Esophagus squamous epithelium (tissue), 4 donors: Measurements from ENCODE around the gene SEMA5B.

Experiments
- POLR2A ChIP-seq, 4 donors: fragments of 450-650 bp; IDR thresholded peaks; one replicate each; pipeline ENCODE4 v1.6.1; 2017; ENCODE audit warnings: antibody characterized with exemption in 4 of 4, mild to moderate bottlenecking in 4 of 4, moderate library complexity in 3 of 4
- TF ChIP-seq, protein P1 (sequence below), 6 experiments: fragments of 450-650 bp in 4 of 6; fragments of 200-600 bp in 2 of 6; sonication (generic) in 2 of 6; IDR thresholded peaks; one replicate each; pipeline ENCODE4 v1.5.1; 2016 to 2019; ENCODE audit warnings: antibody characterized with exemption in 6 of 6, mild to moderate bottlenecking in 4 of 6, moderate library complexity in 4 of 6

GRCh38 chr3:122940628-122941086, 86.9 kb downstream of the SEMA5B start:
- TF ChIP-seq, protein P1, sequence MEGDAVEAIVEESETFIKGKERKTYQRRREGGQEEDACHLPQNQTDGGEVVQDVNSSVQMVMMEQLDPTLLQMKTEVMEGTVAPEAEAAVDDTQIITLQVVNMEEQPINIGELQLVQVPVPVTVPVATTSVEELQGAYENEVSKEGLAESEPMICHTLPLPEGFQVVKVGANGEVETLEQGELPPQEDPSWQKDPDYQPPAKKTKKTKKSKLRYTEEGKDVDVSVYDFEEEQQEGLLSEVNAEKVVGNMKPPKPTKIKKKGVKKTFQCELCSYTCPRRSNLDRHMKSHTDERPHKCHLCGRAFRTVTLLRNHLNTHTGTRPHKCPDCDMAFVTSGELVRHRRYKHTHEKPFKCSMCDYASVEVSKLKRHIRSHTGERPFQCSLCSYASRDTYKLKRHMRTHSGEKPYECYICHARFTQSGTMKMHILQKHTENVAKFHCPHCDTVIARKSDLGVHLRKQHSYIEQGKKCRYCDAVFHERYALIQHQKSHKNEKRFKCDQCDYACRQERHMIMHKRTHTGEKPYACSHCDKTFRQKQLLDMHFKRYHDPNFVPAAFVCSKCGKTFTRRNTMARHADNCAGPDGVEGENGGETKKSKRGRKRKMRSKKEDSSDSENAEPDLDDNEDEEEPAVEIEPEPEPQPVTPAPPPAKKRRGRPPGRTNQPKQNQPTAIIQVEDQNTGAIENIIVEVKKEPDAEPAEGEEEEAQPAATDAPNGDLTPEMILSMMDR (IDR thresholded peaks at IDR 0.05) = no peak
- TF ChIP-seq POLR2A (IDR thresholded peaks at IDR 0.05) = no peak
